ENCODE data around the gene SPTLC2. TPM values are rescaled to one million over a fixed set of nuclear protein-coding genes. Genes with fewer than 3 reads are reported as not detected.
"Not testable (repeated sequence)": the region's sequence is repeated elsewhere in the genome, so short reads cannot be mapped to it uniquely, and the experiment has no call there.

The SPTLC2 gene
- total RNA-seq, 1 donor from 2014 or later, result 33.0 TPM

DNA sequence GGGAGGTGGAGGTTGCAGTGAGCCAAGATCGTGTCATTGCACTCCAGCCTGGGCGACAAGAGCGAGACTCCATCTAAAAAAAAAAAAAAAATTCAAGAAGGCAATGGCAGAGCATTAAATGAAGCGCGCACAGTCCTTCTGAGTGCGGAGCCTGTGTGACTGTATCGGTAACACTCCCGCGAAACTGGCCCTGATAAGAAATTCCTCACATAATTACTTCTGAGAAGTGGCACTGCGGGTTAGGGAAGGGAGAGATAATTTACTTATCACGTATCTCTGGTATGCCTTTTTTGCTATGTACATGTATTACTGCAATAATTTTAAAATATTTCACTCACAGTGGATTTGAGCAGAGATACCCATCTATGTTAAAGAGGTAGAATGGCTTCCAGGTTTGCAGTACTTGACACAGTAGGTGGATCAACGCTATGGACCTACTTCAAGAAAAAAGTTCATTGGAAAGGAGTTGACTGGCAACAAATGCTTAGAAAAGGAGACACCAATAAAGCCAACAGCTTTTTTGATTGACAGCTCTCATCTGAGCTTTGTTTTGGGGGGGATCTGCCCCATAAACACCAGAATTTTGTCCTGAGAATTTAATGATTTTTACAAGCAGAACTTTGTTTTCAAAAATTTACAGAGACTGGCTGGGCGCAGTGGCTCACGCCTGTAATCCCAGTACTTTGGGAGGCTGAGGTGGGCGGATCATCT lies 29.2 kb upstream of the SPTLC2 start:
- no peak overlapping the region for H3K4me3 ChIP-seq (ENCODE audit: low read depth, low read length)
- no peaks in the 10 kb centered on the region for H3K27me3 ChIP-seq (ENCODE audit: control insufficient read depth, insufficient read depth, low read length)
- no peak for DNase-seq (ENCODE audit: low read depth)
- H3K36me3 ChIP-seq (ENCODE audit: control insufficient read depth, insufficient read depth, low read length), result no peaks in the 10 kb centered on the region
- TF ChIP-seq, protein P1, sequence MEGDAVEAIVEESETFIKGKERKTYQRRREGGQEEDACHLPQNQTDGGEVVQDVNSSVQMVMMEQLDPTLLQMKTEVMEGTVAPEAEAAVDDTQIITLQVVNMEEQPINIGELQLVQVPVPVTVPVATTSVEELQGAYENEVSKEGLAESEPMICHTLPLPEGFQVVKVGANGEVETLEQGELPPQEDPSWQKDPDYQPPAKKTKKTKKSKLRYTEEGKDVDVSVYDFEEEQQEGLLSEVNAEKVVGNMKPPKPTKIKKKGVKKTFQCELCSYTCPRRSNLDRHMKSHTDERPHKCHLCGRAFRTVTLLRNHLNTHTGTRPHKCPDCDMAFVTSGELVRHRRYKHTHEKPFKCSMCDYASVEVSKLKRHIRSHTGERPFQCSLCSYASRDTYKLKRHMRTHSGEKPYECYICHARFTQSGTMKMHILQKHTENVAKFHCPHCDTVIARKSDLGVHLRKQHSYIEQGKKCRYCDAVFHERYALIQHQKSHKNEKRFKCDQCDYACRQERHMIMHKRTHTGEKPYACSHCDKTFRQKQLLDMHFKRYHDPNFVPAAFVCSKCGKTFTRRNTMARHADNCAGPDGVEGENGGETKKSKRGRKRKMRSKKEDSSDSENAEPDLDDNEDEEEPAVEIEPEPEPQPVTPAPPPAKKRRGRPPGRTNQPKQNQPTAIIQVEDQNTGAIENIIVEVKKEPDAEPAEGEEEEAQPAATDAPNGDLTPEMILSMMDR (IDR thresholded peaks at IDR 0.05; ENCODE audit: insufficient read depth, low read length, poor library complexity, severe bottlenecking), result no peak

DNA sequence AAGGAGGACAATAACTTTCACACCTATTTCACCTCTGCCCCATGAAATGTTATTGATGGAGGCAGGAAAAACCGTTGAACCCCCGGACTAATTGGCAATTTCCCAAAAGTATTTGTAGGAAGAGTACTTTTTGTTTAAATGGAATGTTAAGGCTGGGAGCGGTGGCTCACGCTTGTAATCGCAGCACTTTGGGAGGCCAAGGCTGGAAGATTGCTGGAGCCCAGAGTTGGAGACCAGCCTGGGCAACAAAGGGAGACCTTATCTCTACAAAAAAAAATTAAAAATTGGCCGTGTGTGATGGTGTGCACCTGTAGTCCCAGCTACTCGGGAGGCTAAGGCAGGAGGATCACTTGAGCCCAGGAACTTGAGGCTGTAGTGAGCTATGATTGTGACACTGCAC lies 26.0 kb upstream of the SPTLC2 start:
- no peaks in the 10 kb centered on the region for H3K27me3 ChIP-seq (ENCODE audit: control insufficient read depth, insufficient read depth, low read length)
- no peak overlapping the region for H3K4me3 ChIP-seq (ENCODE audit: low read depth, low read length)
- TF ChIP-seq, protein P1 (IDR thresholded peaks at IDR 0.05; ENCODE audit: insufficient read depth, low read length, poor library complexity, severe bottlenecking), result no peak
- H3K36me3 ChIP-seq (ENCODE audit: control insufficient read depth, insufficient read depth, low read length), result no peaks in the 10 kb centered on the region
- no peak for DNase-seq (ENCODE audit: low read depth)

DNA sequence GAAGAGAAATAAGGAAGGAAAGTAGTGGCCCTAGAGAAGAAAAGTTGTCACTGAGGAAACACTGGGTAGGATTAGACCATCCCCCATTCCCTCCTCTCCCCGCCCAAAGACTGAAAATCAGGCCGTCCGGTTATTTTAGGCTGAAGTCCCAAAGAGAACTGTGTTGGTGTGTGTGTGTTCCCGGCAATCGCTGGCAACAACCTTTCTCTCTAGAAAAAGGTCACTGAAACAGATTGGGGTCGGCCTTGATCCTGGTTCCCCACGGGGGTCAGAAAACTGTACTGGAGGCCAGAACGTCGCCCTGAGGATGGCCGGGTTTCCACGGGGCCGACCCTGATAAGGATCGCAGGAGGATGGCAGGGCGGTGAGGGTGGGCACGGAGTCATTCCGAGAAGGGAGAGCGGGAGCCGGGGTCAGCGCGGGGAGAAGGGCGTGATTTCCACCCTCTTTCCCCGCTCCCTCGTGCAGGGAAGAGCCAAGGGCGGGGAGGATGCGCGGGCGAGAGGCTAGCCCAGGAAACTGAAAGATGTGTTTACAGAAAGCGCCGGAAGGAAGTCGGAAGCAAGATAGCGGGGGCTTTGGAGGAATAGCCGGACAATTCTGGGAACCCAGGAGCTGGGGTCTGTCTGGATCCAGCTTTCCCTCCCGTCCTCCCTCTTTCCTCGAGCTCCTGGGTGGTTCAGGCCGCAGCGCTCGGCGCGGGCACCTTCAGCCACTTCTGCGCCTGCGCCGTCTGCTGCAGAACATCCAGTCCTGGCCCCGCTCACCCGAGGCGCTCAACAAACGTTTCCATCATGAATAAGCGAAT lies 25.3 kb upstream of the SPTLC2 start:
- H3K4me3 ChIP-seq (ENCODE audit: low read depth, low read length), result peak overlapping the region; percentile 23
- no peak for DNase-seq (ENCODE audit: low read depth)
- no peaks in the 10 kb centered on the region for H3K27me3 ChIP-seq (ENCODE audit: control insufficient read depth, insufficient read depth, low read length)
- H3K36me3 ChIP-seq (ENCODE audit: control insufficient read depth, insufficient read depth, low read length), result no peaks in the 10 kb centered on the region
- TF ChIP-seq, protein P1 (IDR thresholded peaks at IDR 0.05; ENCODE audit: insufficient read depth, low read length, poor library complexity, severe bottlenecking), result no peak

DNA sequence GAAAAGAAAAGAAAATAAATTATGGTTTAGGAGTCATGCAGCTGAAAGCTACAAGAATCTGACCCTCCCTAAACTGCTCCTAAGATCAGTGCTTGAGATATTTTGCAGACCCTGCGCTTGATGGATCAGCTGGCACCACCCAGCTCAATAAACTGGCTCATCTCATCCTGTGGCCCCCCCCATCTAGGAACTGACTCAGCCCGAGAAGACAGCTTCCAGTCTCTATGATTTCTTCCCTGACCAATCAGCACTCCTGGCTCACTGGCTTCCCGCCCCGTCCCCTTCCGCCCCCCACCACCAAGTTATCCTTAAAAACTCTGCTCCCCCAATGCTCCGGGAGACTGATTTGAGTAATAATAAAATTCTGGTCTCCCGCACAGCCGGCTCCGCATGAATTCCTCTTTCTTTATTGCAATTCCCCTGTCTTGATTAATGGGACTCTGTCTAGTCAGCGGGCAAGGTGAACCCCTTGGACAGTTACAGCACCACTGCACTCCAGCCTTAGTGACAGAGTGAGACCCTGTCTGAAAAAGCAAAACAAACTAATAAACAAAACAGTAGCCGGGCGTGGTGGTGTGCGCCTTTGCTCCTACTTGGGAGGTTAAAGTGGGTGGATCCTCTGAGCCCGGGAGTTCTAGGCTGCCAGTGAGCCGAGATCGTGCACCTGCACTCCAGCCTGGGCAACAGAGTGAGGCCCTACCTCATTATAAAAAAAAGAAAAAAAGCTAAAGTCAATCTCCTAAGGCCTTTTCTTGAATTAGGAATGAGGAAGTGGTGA lies 24.5 kb upstream of the SPTLC2 start:
- H3K27me3 ChIP-seq (ENCODE audit: control insufficient read depth, insufficient read depth, low read length), result no peaks in the 10 kb centered on the region
- H3K36me3 ChIP-seq (ENCODE audit: control insufficient read depth, insufficient read depth, low read length), result no peaks in the 10 kb centered on the region
- H3K4me3 ChIP-seq (ENCODE audit: low read depth, low read length), result no peak overlapping the region
- TF ChIP-seq, protein P1 (IDR thresholded peaks at IDR 0.05; ENCODE audit: insufficient read depth, low read length, poor library complexity, severe bottlenecking), result no peak
- DNase-seq (ENCODE audit: low read depth), result no peak

DNA sequence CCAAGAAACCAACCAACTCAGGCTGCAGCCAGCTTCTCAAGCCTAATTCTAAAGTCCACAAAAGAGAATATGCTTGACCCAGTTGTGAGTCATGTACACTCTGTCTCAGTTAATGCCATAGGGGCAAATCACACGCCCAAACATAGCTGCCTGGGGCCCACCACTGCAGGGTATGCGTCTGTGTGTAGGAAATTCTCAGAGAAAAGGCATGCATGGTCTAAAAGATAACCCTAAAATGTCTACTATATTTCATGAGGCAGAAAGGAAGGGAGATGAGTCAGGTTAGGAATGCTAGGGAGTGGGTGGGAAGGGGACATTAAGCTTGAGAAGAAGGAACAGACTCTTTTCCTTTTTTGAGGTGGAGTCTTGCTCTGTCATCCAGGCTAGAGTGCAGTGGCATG lies 22.3 kb upstream of the SPTLC2 start:
- no peaks in the 10 kb centered on the region for H3K27me3 ChIP-seq (ENCODE audit: control insufficient read depth, insufficient read depth, low read length)
- TF ChIP-seq, protein P1 (IDR thresholded peaks at IDR 0.05; ENCODE audit: insufficient read depth, low read length, poor library complexity, severe bottlenecking), result no peak
- H3K36me3 ChIP-seq (ENCODE audit: control insufficient read depth, insufficient read depth, low read length), result no peaks in the 10 kb centered on the region
- no peak overlapping the region for H3K4me3 ChIP-seq (ENCODE audit: low read depth, low read length)
- no peak for DNase-seq (ENCODE audit: low read depth)

DNA sequence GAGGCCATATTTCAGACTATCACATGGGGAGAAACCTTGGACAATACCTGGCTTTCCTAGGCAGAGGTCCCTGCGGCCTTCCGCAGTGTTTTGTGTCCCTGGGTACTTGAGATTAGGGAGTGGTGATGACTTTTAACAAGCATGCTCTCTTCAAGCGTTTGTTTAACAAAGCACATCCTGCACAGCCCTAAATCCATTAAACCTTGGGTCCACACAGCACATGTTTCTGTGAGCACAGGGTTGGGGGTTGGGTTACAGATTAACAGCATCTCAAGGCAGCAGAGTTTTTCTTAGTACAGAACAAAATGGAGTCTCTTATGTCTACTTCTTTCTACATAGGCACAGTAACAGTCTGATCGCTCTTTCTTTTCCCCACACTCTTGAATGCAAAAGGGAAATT lies 19.4 kb upstream of the SPTLC2 start:
- not testable (repeated sequence) for DNase-seq (ENCODE audit: low read depth); H3K4me3 ChIP-seq (ENCODE audit: low read depth, low read length); H3K36me3 ChIP-seq (ENCODE audit: control insufficient read depth, insufficient read depth, low read length); H3K27me3 ChIP-seq (ENCODE audit: control insufficient read depth, insufficient read depth, low read length)

DNA sequence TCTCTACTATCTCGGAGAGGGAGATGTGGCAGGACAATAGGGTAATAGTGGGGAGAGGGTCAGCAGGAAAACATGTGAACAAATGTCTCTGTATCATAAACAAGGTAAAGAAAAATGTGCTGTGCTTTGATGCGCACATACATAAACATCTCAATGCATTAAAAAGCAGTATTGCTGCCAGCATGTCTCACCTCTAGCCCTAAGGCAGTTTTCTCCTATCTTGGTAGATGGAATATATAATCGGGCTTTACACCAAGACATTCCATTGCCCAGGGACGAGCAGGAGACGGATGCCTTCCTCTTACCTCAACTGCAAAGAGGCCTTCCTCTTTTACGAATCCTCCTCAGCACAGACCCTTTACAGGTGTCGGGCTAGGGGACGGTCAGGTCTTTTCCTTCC lies 19.0 kb upstream of the SPTLC2 start:
- not testable (repeated sequence) for H3K4me3 ChIP-seq (ENCODE audit: low read depth, low read length); H3K36me3 ChIP-seq (ENCODE audit: control insufficient read depth, insufficient read depth, low read length); H3K27me3 ChIP-seq (ENCODE audit: control insufficient read depth, insufficient read depth, low read length); DNase-seq (ENCODE audit: low read depth)

Data from kidney epithelial cell (primary cell).